GM23338 (cell line): ENCODE data around the gene MANSC1. TPM values are rescaled to one million over a fixed set of nuclear protein-coding genes. Genes with fewer than 3 reads are reported as not detected.

Source experiments
- ATAC-seq: fragments of 200-7000 bp; cut with Tn5 transposase; 3 replicates; pipeline ENCODE4 v1.9.1; 2020
- DNase-seq: peaks from one replicate; pipeline ENCODE4 v3.0.0-alpha.2; 2015; ENCODE audit warnings: low spot score
- H2AFZ ChIP-seq: fragments of 200-600 bp; sonication (generic); 2 replicates; pipeline ENCODE4 v1.8.0; 2016; ENCODE audit warnings: antibody characterized with exemption, mild to moderate bottlenecking, moderate library complexity
- H3F3A ChIP-seq: fragments of 200-600 bp; sonication (generic); replicated peaks from 2 replicates; pipeline ENCODE4 v1.8.0; 2017; ENCODE audit warnings: antibody characterized with exemption, mixed run types, low read depth
- H3K27ac ChIP-seq: fragments of 200-600 bp; sonication (generic); 2 replicates; pipeline ENCODE4 v1.6.1; 2016; ENCODE audit warnings: low read depth
- H3K27me3 ChIP-seq: fragments of 200-600 bp; sonication (generic); 2 replicates; pipeline ENCODE4 v1.8.0; 2016; ENCODE audit warnings: mild to moderate bottlenecking, mixed run types, moderate library complexity; ENCODE audit not compliant: insufficient read depth
- H3K36me3 ChIP-seq: fragments of 200-600 bp; sonication (generic); 2 replicates; pipeline ENCODE4 v1.8.0; 2016; ENCODE audit warnings: mild to moderate bottlenecking; ENCODE audit not compliant: insufficient read depth
- H3K4me1 ChIP-seq: fragments of 200-600 bp; sonication (generic); 2 replicates; pipeline ENCODE4 v1.8.0; 2016; ENCODE audit warnings: mild to moderate bottlenecking, moderate library complexity; ENCODE audit not compliant: insufficient read depth
- H3K4me2 ChIP-seq: fragments of 200-600 bp; sonication (generic); 2 replicates; pipeline ENCODE4 v1.7.1; 2017; ENCODE audit warnings: mixed run types
- H3K4me3 ChIP-seq: fragments of 200-600 bp; sonication (generic); 2 replicates; pipeline ENCODE4 v1.6.1; 2016; ENCODE audit warnings: mixed run types
- H3K79me2 ChIP-seq: fragments of 200-600 bp; sonication (generic); replicated peaks from 2 replicates; pipeline ENCODE4 v1.8.0; 2017; ENCODE audit warnings: mild to moderate bottlenecking; ENCODE audit not compliant: insufficient read depth
- H3K9me2 ChIP-seq: fragments of 200-600 bp; sonication (generic); 2 replicates; pipeline ENCODE4 v1.8.0; 2017; ENCODE audit not compliant: insufficient read depth
- H4K20me1 ChIP-seq: fragments of 200-600 bp; sonication (generic); replicated peaks from 2 replicates; pipeline ENCODE4 v1.8.0; 2017; ENCODE audit warnings: mild to moderate bottlenecking; ENCODE audit not compliant: insufficient read depth
- H3K27ac Mint-ChIP-seq: 2 replicates; pipeline ENCODE4 v1.8.0; 2020; ENCODE audit warnings: inconsistent platforms, mild to moderate bottlenecking, moderate library complexity, mixed read lengths
- H3K27me3 Mint-ChIP-seq: 3 replicates; pipeline ENCODE4 v1.8.0; 2022; ENCODE audit warnings: low read depth, mild to moderate bottlenecking, moderate library complexity, mixed read lengths, inconsistent platforms; ENCODE audit not compliant: insufficient read depth, poor library complexity
- H3K36me3 Mint-ChIP-seq: 3 replicates; pipeline ENCODE4 v1.8.0; 2021; ENCODE audit warnings: low read depth, mild to moderate bottlenecking, inconsistent platforms, moderate library complexity, mixed read lengths
- H3K4me1 Mint-ChIP-seq: 3 replicates; pipeline ENCODE4 v1.8.0; 2020; ENCODE audit warnings: mild to moderate bottlenecking, inconsistent platforms, mixed read lengths
- H3K4me3 Mint-ChIP-seq: 3 replicates; pipeline ENCODE4 v1.8.0; 2021; ENCODE audit warnings: moderate library complexity, mild to moderate bottlenecking, inconsistent platforms, mixed read lengths
- H3K9me3 Mint-ChIP-seq: 3 replicates; pipeline ENCODE4 v1.8.0; 2020; ENCODE audit warnings: moderate library complexity, mild to moderate bottlenecking, inconsistent platforms, mixed read lengths
- CREB1 ChIP-seq: fragments of 250-450 bp; sonication (Bioruptor Pico); IDR thresholded peaks from 2 replicates; pipeline ENCODE4 v1.5.0; 2020; ENCODE audit warnings: low read depth, mild to moderate bottlenecking, moderate library complexity
- CTCF ChIP-seq, 2 experiments: fragments of 200-600 bp in 1 of 2; sonication (generic) in 1 of 2; conservative IDR thresholded peaks; 2 replicates each; pipeline versions ENCODE4 v1.5.1 to v1.6.1; 2016 to 2017; ENCODE audit warnings: antibody characterized with exemption in 2 of 2, low read depth in 2 of 2, mild to moderate bottlenecking in 2 of 2, moderate library complexity in 1 of 2
- EZH2 ChIP-seq: fragments of 200-600 bp; sonication (generic); IDR thresholded peaks from one replicate; pipeline ENCODE4 v1.8.0; 2017; ENCODE audit warnings: antibody characterized with exemption, mild to moderate bottlenecking, low read depth; ENCODE audit not compliant: unreplicated experiment
- EZH2phosphoT487 ChIP-seq: fragments of 200-600 bp; sonication (generic); IDR thresholded peaks from one replicate; pipeline ENCODE4 v1.8.1; 2018; ENCODE audit warnings: antibody characterized with exemption; ENCODE audit not compliant: unreplicated experiment
- JUNB ChIP-seq: IDR thresholded peaks from one replicate; pipeline ENCODE4 v1.6.1; 2016; ENCODE audit warnings: antibody characterized with exemption; ENCODE audit not compliant: unreplicated experiment
- NANOG ChIP-seq: IDR thresholded peaks from 2 replicates; pipeline ENCODE4 v1.6.1; 2016; ENCODE audit warnings: antibody characterized with exemption, borderline replicate concordance
- POLR2AphosphoS5 ChIP-seq: IDR thresholded peaks from 2 replicates; pipeline ENCODE4 v1.6.1; 2016; ENCODE audit warnings: antibody characterized with exemption, low read depth
- STAT1 ChIP-seq: IDR thresholded peaks from one replicate; pipeline ENCODE4 v1.6.1; 2016; ENCODE audit warnings: antibody characterized with exemption; ENCODE audit not compliant: unreplicated experiment
- ZNF114 ChIP-seq: fragments of 250-450 bp; sonication (Bioruptor Pico); IDR thresholded peaks from 2 replicates; pipeline ENCODE4 v1.5.0; 2020; ENCODE audit warnings: mild to moderate bottlenecking, moderate library complexity
- ZNF331 ChIP-seq: fragments of 250-450 bp; sonication (Bioruptor Pico); IDR thresholded peaks from 2 replicates; pipeline ENCODE4 v1.5.0; 2020; ENCODE audit warnings: low read depth, mild to moderate bottlenecking, moderate library complexity
- polyA plus RNA-seq: library from polyadenylated mRNA; unstranded; fragments of >200 nt; fragmentation: Nextera tagmentation; extraction: Ambion mirVana; gene quantifications from 2 replicates; pipeline ENCODE4 v1.2.1, GENCODE V29; 2016
- total RNA-seq: library from RNA; depleted of rRNA; stranded (reverse); fragments of >200 nt; shearing (Covaris generic); gene quantifications from 2 replicates; pipeline ENCODE4 v1.2.3, GENCODE V29; 2014
- TF ChIP-seq, protein P1 (sequence below): IDR thresholded peaks from one replicate; pipeline ENCODE4 v1.6.1; 2018; ENCODE audit warnings: antibody characterized with exemption; ENCODE audit not compliant: unreplicated experiment
- TF ChIP-seq, protein P2 (sequence below): fragments of 250-450 bp; sonication (Bioruptor Pico); IDR thresholded peaks from 2 replicates; pipeline ENCODE4 v1.5.0; 2020; ENCODE audit warnings: mild to moderate bottlenecking, moderate library complexity
- TF ChIP-seq, protein P3 (sequence below): IDR thresholded peaks from 2 replicates; pipeline ENCODE4 v1.6.1; 2016; ENCODE audit warnings: antibody characterized with exemption

MANSC1 gene
- total and polyA plus RNA-seq, 2 experiments from 2014 or later, result 4.4 to 5.1 TPM

DNA sequence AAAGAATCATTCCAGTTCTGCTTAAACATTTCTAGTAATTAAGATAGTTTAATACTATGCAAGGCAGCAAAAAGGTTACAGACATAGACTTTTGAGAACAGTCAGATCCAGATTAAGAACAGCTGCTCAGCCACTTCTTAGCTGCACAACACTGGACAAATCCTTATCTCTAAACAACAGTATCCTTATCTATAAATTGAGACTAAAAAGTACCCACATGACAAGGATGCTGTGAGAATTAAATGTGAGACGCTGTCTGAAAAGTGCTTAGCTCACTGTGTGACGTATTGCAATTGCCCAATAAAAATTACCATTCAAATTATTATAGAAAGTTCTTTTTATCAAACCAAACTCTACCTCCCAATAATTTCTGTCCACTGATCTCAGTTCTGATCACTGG lies 42.4 kb upstream of the MANSC1 start:
- H3K4me1 ChIP-seq, result no peaks in the 10 kb centered on the region
- 0 out of 3 replicates have a peak, but pooled peaks cover 3% of the 10 kb centered on the region for H3K36me3 Mint-ChIP-seq
- no peak overlapping the region for H3K4me3 ChIP-seq
- H3K4me2 ChIP-seq, result no peak overlapping the region
- no peaks in the 10 kb centered on the region for H3K9me3 Mint-ChIP-seq
- no peaks in the 10 kb centered on the region for H3K27me3 Mint-ChIP-seq
- ATAC-seq (no peak), DNase-seq (no peak)
- H3K4me3 Mint-ChIP-seq, result no peak overlapping the region
- TF ChIP-seq, protein P1, sequence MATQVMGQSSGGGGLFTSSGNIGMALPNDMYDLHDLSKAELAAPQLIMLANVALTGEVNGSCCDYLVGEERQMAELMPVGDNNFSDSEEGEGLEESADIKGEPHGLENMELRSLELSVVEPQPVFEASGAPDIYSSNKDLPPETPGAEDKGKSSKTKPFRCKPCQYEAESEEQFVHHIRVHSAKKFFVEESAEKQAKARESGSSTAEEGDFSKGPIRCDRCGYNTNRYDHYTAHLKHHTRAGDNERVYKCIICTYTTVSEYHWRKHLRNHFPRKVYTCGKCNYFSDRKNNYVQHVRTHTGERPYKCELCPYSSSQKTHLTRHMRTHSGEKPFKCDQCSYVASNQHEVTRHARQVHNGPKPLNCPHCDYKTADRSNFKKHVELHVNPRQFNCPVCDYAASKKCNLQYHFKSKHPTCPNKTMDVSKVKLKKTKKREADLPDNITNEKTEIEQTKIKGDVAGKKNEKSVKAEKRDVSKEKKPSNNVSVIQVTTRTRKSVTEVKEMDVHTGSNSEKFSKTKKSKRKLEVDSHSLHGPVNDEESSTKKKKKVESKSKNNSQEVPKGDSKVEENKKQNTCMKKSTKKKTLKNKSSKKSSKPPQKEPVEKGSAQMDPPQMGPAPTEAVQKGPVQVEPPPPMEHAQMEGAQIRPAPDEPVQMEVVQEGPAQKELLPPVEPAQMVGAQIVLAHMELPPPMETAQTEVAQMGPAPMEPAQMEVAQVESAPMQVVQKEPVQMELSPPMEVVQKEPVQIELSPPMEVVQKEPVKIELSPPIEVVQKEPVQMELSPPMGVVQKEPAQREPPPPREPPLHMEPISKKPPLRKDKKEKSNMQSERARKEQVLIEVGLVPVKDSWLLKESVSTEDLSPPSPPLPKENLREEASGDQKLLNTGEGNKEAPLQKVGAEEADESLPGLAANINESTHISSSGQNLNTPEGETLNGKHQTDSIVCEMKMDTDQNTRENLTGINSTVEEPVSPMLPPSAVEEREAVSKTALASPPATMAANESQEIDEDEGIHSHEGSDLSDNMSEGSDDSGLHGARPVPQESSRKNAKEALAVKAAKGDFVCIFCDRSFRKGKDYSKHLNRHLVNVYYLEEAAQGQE, result no peak
- no peak for TF ChIP-seq NANOG
- no peak for TF ChIP-seq STAT1
- TF ChIP-seq CTCF (conservative IDR thresholded peaks at IDR 0.05; ENCODE audit: low read depth in 2 of 2), result no peak
- no peak for TF ChIP-seq POLR2AphosphoS5
- TF ChIP-seq ZNF331 (CRISPR knock-in tag), result no peak
- TF ChIP-seq, protein P2, sequence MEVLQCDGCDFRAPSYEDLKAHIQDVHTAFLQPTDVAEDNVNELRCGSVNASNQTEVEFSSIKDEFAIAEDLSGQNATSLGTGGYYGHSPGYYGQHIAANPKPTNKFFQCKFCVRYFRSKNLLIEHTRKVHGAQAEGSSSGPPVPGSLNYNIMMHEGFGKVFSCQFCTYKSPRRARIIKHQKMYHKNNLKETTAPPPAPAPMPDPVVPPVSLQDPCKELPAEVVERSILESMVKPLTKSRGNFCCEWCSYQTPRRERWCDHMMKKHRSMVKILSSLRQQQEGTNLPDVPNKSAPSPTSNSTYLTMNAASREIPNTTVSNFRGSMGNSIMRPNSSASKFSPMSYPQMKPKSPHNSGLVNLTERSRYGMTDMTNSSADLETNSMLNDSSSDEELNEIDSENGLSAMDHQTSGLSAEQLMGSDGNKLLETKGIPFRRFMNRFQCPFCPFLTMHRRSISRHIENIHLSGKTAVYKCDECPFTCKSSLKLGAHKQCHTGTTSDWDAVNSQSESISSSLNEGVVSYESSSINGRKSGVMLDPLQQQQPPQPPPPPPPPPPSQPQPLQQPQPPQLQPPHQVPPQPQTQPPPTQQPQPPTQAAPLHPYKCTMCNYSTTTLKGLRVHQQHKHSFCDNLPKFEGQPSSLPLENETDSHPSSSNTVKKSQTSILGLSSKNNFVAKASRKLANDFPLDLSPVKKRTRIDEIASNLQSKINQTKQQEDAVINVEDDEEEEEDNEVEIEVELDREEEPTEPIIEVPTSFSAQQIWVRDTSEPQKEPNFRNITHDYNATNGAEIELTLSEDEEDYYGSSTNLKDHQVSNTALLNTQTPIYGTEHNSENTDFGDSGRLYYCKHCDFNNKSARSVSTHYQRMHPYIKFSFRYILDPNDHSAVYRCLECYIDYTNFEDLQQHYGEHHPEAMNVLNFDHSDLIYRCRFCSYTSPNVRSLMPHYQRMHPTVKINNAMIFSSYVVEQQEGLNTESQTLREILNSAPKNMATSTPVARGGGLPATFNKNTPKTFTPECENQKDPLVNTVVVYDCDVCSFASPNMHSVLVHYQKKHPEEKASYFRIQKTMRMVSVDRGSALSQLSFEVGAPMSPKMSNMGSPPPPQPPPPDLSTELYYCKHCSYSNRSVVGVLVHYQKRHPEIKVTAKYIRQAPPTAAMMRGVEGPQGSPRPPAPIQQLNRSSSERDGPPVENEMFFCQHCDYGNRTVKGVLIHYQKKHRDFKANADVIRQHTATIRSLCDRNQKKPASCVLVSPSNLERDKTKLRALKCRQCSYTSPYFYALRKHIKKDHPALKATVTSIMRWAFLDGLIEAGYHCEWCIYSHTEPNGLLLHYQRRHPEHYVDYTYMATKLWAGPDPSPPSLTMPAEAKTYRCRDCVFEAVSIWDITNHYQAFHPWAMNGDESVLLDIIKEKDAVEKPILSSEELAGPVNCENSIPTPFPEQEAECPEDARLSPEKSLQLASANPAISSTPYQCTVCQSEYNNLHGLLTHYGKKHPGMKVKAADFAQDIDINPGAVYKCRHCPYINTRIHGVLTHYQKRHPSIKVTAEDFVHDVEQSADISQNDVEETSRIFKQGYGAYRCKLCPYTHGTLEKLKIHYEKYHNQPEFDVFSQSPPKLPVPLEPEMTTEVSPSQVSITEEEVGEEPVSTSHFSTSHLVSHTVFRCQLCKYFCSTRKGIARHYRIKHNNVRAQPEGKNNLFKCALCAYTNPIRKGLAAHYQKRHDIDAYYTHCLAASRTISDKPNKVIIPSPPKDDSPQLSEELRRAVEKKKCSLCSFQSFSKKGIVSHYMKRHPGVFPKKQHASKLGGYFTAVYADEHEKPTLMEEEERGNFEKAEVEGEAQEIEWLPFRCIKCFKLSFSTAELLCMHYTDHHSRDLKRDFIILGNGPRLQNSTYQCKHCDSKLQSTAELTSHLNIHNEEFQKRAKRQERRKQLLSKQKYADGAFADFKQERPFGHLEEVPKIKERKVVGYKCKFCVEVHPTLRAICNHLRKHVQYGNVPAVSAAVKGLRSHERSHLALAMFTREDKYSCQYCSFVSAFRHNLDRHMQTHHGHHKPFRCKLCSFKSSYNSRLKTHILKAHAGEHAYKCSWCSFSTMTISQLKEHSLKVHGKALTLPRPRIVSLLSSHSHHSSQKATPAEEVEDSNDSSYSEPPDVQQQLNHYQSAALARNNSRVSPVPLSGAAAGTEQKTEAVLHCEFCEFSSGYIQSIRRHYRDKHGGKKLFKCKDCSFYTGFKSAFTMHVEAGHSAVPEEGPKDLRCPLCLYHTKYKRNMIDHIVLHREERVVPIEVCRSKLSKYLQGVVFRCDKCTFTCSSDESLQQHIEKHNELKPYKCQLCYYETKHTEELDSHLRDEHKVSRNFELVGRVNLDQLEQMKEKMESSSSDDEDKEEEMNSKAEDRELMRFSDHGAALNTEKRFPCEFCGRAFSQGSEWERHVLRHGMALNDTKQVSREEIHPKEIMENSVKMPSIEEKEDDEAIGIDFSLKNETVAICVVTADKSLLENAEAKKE (CRISPR knock-in tag), result no peak
- no peak for TF ChIP-seq EZH2
- TF ChIP-seq ZNF114 (CRISPR knock-in tag), result no peak
- TF ChIP-seq CREB1, result no peak
- TF ChIP-seq, protein P3, sequence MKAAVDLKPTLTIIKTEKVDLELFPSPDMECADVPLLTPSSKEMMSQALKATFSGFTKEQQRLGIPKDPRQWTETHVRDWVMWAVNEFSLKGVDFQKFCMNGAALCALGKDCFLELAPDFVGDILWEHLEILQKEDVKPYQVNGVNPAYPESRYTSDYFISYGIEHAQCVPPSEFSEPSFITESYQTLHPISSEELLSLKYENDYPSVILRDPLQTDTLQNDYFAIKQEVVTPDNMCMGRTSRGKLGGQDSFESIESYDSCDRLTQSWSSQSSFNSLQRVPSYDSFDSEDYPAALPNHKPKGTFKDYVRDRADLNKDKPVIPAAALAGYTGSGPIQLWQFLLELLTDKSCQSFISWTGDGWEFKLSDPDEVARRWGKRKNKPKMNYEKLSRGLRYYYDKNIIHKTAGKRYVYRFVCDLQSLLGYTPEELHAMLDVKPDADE, result no peak
- TF ChIP-seq EZH2phosphoT487, result no peak
- no peak for TF ChIP-seq JUNB
- H2AFZ ChIP-seq, result no peak overlapping the region
- H3K27ac Mint-ChIP-seq, result no peak overlapping the region
- H4K20me1 ChIP-seq, result no peaks in the 10 kb centered on the region
- no peaks in the 10 kb centered on the region for H3K9me2 ChIP-seq
- no peaks in the 10 kb centered on the region for H3K27me3 ChIP-seq
- no peaks in the 10 kb centered on the region for H3K36me3 ChIP-seq
- no peak overlapping the region for H3K27ac ChIP-seq
- no peaks in the 10 kb centered on the region for H3F3A ChIP-seq
- H3K79me2 ChIP-seq, result no peaks in the 10 kb centered on the region
- H3K4me1 Mint-ChIP-seq, result peaks cover 8% of the 10 kb centered on the region
